Stromal cell of bone marrow (primary cell): ENCODE measurements around the gene PPL.

Experiments
- DNase-seq: peaks from one replicate; pipeline ENCODE4 v3.0.0-alpha.2; 2012; ENCODE audit warnings: low read depth

PPL gene

DNA sequence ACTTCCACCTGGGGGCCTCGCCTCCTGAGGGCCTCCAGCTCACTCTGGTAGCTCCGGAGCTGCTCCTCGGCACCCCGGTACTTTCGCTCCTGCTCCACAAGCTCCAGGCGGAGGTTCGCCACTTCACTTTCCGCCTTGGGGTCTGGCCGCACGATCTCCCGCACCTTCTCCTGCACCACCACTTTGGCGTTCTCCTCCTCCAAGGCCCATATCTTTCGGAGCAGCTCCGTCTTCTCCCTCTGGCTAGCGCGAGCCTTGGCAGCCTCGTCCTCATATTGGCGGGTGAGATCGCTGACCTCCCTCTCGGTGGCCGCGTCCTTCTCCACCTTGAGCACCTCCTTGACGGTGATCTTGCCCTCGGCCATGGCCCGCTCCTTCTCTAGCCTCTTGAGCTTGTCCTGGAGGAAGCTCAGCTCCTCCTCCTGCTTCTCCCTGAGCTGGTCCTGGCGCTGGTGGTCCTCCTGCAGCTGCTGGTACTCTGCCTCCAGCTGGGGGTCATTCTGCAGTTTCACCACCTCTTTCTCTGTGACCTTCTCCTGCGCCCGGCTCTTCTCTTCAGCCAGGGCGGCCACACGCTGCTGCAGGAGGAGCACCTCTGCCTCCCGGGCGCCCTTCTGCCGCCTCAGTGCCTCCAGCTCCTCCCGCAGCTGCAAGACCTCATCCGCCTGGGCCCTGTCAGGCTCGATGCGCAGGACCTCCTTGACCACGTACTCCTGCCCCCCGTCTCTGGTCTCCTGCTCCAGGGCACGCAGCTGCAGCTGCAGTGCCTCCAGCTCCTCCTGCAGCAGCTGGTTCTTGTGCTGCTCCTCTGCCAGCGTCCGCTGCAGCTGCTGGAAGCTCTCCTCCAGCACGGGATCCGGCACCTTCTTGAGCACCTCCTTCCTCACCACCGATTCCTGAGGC lies 51.7 kb downstream of the PPL start:
- DNase-seq = no peak

DNA sequence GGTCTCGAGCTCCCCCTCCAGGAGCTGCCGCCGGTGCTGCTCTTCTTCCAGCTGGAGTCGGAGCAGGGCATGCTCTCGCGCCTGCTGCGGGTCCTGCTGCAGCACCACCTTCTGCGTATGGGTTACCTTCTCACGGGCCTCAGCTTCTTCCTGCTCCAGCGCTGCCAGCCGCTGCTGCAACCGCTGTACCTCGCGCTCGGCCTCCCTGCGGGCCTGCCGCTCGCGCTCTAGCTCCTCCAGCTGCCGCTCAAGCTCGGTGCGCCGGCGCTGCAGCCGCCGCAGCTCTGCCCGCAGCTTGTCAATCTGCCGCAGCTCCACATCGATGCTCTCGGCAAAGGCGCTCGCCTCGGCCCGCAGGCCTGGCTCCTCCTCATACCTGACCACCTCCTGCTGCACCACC lies 52.7 kb downstream of the PPL start:
- no peak for DNase-seq

DNA sequence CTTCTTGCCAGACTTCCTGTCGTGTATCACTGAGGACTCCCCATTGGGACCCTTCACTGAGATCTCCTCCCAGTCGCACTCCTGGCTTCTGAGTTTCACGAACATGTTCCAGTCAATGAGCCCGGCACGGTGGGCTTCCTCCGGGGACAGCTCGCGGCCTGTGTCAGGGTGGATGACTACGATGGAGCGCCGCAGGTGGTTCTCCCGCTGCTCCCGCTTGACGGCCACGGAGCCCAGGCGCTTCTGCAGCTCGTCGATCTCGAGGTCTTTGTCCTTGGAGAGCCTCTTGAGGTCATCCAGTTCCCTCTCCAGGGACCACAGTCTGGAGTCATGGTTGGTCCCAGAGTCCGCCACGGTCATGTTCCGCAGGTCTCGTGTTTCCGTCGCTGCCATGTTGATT lies 53.4 kb downstream of the PPL start:
- no peak for DNase-seq

DNA sequence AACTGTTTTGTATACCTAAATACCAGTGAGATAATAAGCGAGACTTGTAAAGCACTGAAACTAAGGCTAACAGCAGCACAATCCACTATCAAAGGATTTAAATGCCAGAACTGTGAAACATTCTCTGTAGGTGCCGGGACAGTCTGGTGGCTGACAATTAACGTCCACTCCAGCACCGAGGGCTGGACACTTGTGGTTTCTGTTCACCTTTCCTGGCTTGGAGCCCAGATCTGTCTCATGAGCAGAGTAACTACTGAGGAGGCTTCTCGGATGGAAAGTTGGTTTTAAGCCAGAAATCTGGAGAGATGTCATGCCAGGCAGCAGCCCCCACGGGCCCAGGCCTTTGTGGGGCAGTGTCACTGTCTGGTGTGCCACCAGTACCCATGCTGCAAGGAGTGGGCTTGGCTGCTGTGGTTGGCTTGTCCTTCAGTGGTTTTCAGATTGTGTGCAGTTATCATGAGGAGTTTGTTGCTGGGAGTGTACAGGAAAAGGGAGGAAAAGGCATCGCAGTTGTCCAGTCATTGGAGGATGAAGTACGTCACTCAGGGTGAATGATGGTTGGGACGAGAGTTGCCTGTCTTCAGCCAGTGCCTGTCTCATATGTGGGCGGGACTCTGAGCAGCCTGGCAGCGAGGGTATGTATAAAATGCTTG lies 54.2 kb downstream of the PPL start:
- no peak for DNase-seq

DNA sequence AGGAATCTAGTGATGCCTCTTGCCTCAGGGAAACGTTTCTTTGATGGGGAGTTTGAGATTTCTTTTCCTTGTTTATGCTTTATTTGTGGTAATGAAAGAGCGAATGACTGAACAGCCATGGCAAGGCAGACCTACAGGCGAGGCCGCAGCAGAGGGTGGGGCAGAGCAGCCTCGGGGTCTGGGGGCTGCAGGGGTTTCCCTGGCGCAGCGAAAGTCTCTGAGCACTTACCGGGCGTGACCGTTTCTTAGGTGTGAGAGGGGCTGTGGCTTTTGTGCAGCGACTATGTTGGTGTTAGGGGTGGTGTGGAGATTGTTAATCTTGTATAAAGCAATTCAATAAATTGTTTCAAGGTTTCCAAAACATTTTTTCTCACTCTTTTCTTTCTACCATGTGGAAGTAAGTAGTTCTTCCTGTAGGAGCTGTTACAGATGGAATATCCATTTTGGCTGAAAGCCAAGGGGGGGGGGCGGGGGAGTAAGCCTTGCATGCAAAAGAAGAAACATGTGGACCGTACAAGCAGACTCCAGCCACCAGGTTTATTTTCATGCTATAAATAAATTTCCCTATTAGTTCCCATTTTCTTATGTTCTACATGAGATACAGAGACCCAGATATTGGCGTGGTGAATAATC lies 54.8 kb downstream of the PPL start:
- no peak for DNase-seq

DNA sequence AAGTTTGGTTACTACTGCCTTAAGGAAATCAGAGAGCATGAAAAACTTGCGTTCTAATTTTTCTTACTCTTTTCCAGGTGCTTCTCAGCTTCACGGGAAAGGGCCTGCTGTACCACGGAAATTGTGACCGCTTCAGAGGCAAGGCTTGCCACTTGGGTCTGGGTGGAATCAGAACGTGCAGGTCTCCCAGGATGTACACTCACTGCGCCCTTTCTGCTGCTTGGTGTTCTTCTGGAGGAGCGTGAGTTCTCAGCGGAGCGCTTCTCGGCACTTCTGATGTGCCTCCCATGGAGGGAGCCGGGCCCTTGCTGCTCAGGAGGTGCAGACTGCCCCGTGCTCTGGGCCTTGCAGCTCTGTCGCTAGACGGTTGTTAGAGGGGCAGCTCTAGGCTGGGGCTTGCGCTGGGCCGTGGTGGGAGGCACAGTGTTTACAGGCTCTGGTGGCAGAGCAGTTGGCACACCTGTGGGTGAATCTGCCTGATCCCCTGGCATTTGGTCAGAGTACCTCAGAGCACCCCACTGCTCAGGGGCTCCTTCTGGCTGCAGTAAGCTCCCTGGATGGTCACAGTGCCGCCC lies 56.9 kb downstream of the PPL start:
- no peak for DNase-seq

DNA sequence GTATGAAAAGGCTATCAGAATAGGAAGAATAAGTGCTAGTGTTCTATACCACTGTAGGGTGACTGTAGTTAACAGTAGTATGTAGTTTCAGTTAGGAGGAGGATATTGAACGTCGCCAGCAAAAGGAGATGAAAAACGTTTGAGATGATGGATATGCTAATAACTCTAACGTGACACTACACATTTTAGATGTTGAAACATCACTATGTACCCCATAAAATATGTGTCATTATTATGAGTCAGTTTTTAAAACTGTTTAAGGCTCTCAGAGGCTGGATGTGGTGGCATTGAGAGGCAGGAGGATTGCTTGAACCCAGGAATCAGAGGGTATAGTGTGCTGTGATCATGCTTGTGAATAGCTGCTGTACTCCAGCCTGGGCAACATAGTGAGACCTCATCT lies 57.9 kb downstream of the PPL start:
- DNase-seq = no peak

DNA sequence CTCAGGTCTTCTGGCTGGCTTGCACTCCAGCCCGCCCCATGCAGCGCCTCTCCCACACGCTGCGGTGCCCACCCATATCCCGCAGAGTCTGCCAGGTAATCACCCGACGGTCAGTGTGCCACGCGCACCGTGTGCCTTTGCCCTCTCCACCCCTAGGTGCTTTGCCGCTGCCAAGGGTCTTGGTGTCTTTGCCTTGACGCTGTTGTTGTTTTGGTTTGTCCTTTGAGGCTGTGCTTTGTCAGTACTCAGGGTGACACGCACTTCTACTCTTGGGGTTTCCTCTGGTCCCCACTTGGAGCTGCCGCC lies 59.6 kb downstream of the PPL start:
- no peak for DNase-seq

DNA sequence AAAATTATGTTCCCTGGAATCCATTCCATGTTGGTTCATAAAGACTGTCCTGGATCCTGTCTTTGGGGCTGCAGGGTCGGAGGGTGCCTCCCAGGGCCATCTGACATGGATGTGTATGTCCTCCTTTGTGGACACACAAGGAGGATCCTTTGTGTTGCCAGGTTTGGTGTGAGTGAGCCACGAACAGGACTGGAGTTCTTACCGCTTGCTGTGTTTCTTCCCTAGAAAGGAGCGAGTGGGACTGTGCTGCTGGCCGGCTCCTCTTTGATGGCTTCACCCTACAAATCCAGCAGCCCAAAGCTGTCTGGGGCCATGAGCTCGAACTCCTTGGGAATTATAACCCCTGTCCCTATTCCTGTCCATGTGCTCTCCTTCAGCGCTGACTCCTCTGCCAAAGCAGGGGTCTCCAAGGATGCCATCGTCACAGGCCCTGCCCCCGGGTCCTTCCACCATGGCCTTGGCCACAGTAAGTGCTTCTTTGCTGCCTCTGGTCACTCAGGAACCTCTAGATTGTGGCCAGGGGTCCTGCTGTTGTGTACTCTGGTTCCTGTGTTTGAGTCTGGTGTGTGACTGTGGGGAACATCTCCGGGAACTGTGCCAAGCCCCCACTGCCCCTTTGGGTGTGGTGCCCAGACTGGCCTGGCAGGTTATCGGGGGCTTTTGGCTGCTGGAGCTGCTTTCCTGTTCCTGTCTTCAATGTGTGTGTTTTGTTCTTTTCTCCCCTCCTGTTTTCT lies 60.1 kb downstream of the PPL start:
- no peak for DNase-seq

DNA sequence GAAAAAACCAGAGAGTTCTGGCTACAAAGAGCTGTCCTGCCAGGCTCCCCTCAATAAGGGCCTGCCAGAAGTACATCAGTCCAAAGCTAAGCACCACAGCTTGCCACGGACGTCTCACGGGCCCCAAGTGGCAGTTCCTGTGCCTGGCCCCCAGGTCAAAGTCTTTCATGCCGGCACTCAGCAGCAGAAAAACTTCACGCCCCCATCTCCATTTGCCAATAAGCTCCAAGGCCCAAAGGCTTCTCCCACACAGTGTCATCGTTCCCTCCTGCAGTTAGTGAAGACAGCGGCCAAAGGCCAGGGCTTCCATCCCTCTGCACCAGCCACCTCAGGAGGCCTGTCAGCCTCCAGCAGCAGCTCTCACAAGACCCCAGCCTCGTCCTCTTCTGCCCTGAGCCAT lies 62.3 kb downstream of the PPL start:
- DNase-seq = no peak

DNA sequence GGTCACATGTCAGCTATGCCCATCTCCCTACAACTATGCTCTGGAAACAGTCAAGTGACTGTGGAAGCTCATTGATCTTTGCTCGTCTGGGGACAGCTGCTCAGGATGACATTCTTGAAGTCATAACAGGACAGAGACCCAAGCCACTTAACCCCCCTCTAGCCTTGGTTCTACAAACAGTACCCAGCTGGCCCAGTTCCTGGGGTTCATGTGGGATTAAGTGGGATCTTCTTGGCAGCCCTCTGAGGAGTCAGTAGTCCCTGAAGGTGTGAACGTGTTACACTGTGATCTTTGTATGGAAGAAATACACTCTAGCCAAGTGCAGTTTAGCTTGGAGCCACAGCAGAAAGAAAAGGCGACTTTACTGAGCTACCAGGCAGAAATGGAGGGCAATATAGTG lies 63.9 kb downstream of the PPL start:
- no peak for DNase-seq

DNA sequence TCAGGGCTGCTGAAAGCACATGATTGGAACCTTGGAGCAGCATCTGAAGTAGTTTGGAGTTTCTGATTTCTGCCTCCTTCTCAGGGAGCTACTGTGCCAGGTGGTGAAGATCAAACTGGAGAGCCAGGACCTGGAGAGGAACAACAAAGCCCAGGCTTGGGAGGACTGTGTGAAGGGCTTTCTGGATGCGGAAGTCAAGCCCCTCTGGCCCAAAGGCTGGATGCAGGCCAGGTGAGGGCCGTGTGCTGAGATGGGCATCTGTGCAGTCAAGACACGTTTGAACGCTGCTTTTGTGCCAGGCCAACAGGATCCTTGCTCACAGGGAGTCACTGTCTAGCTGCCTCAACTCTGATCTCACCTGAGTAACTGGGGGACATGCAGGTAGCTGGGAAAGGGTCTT lies 65.9 kb downstream of the PPL start:
- no peak for DNase-seq

DNA sequence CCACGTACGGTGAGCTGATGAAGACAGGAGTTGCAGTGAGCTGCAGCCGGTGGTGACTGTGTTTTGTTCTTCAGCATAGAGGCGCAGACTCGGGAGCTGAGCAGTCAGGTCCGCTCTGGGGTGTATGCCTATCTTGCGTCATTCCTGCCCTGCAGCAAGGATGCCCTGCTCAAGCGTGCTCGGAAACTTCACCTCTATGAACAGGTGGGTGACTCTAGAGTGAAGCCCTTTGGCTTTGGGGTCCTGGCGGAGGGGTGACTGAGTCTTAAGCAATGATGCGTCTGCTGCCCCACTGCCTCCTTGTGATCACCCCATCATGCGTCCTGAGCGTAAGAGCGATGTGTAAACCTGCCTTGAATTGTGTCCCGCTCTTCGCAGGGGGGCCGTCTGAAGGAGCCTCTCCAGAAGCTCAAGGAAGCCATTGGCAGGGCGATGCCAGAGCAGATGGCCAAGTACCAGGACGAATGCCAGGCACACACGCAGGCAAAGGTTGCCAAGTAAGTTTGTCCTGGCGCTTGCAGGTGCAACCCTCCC lies 66.7 kb downstream of the PPL start:
- DNase-seq = no peak

DNA sequence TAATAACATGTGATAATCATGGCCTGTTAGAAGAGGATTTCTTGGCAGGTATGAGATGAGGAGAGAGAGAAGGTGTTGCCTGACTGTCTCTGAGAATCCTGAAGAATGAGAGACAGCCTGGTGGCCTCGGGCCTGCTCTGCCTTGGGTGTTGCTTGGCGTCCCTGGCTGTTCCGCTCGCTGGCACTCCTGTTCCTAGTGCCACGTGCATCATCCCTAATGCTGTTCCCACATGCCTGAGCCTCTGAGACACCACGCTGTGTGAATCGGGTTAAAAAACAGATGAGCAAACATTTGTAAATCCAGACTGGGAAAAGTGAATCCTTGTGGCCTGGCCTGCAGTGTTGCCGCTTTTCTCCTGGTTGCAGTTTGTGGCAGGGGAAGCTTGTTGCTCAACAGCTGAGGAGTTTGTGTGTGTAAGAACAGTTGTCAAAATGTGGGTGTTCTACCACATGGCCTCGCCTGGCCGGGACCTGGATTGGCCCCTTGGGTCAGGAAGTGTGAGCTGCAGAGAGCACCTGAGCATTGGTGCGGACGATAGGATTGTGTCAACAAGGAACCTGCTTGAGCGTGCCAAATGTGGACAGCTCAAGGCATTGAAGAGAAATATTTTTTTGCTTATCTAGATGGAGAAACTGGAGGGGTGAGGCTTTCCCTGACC lies 67.7 kb downstream of the PPL start:
- no peak for DNase-seq

DNA sequence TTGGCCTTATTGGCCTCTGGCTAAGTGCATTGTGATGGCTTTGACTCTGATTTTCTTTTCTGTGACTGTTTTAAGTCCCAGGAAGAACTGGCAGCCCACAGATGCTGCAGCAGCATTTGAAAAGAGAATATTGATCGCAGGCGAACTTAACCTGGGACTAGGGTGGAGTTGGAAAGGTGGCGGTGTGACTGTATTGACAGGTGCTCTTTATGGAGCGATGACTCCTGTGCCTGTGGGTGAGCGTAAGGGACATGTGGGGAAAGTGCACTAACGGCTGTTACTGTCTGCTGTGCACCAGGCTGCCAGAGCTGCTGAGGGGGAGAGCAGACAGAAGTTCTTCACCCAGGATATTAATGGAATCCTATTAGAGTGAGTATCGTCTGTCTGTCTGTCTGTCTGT lies 68.4 kb downstream of the PPL start:
- no peak for DNase-seq

DNA sequence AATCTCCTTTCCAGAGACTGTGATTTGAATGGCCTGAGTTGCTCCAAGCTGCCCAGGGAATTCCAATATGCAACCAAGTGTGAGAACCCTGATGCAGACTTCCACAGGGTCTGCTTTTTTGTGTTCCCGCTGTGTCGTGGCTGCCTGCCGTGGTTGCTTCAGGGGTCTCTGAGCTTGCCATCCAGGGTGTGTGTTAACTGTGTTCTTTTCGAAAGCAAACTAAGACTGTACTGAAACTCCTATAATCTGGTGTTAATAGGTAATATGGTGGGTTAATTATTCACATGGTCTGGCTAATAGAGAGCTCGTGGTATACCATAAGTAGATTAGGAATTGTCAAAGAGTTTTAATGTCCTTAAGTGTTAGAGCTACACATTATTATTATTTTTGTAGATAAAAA lies 68.9 kb downstream of the PPL start:
- DNase-seq = no peak

DNA sequence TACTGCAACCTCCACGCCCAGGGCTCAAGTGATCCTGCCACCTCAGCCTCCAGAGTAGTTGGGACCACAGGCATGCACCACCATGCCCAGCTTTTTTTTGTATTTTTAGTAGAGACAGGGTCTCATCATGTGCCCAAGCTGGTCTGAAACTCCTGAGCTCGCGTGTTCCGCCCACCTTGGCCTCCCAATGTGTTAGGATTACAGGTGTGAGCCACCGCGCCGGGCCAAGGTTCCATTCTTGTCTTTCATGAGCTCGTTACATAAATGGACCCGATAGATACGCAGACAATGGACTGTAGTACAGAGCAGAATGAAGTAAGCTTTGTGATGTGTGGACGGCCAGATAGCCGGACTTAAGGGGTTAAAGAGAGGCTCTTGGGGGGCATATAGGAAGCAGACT lies 70.4 kb downstream of the PPL start:
- no peak for DNase-seq

DNA sequence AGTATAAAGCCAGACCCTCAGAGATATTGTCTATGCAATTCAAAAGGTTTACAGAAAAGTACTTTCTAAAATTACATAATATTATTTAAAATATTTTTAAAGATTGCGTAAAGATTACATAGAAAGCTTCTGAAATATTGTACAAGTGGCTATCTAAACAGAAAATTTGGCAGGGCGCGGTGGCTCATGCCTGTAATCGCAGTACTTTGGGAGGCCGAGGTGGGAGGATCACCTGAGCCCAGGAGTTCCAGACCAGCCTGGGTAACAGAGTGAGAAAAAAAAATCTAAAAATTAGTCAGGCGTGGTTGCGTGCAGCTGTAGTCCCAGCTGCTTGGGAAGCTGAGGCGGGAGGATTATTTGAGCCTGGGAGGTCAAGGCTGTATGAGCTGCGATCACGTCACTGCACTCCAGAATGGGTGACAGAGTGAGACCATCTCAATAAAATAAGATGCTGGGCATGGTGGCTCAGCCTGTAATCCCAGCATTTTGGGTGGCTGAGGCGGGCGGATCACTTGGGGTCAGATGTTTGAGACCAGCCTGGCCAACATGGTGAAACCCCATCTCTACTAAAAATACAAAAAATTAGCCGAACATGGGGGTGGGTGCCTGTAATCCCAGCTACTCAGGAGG lies 71.6 kb downstream of the PPL start:
- DNase-seq = no peak

DNA sequence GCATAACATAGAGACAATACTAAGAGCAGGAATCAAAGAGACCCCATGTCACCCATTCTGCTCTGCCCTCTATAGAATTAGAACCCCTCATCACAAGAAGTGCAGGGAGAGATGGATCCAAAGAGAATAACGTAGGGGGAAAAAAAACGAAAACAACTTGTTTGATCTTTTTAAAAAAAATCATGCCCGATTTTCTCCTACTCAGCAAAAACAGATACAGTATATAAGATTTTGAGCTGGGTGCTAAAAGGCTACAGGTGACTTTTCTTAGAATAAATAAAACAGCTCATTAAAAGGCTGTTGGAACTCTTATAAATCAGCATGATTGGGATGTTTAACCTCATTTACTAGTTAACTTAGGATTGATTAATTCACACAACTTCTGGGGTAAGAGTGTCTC lies 72.2 kb downstream of the PPL start:
- no peak for DNase-seq

DNA sequence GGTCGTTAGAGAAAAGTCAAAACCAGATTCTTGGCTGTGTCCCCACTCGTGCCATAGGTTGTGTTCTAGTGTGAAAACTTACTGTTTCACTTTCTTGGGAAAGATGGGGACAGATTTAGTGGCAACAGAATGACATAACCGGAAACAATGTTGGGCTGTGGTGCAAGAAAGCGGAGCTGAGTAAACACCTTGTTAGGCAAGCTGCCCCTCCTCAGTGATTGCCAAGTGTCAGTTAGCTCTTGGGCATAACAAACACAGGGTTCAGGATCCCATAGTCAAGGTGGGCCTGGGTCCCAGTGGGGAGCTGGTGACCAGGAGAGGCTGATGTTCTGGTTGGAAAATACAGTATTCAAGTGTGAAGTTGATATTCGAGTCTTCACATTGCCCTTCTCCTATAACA lies 74.3 kb downstream of the PPL start:
- DNase-seq = no peak

DNA sequence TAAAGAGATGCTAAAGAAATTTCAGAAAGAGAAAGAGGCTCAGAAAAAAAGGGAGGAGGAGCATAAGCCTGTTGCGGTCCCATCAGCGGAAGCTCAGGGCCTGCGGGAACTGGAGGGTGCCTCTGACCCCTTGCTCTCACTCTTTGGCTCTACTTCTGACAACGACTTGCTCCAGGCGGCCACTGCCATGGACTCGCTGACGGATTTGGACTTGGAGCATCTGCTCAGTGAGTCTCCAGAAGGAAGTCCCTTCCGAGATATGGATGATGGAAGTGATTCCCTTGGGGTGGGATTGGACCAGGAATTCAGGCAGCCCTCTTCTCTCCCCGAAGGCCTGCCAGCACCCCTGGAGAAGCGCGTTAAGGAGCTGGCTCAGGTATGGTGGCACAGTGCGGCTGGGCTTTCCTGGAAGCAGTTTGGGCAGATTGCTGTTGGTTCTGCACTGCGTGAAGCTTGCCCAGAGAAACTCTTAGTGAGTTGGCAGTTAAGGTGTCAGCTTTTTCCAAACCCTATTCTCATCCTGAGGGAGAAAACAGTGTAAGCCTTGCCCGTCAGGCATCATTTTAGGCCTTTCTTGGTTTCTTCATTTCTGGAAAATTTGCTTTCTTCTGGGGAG lies 76.1 kb downstream of the PPL start:
- no peak for DNase-seq
